BLaER1 treated with 17β-estradiol and CSF1 and Interleukin-3, amounts not matched to agents 10 nM and 100 nM (cell line): Measurements from ENCODE around the gene TMEM239.

ENCODE experiments used
- H3K27ac ChIP-seq, 11 experiments: shearing (Covaris generic); formaldehyde crosslinking; 2 replicates each; pipeline ENCODE4 v1.8.1; 2022
- H3K27me3 ChIP-seq, 11 experiments: shearing (Covaris generic); formaldehyde crosslinking; 2 replicates each; pipeline ENCODE4 v1.8.1; 2022
- H3K36me3 ChIP-seq, 11 experiments: shearing (Covaris generic); formaldehyde crosslinking; 2 replicates each; pipeline ENCODE4 v1.8.1; 2022
- H3K4me1 ChIP-seq, 10 experiments: shearing (Covaris generic); formaldehyde crosslinking; 2 replicates each; pipeline ENCODE4 v1.8.1; 2022
- H3K4me2 ChIP-seq, 11 experiments: shearing (Covaris generic); formaldehyde crosslinking; 2 replicates each; pipeline ENCODE4 v1.8.1; 2022
- H3K4me3 ChIP-seq, 10 experiments: shearing (Covaris generic); formaldehyde crosslinking; 2 replicates each; pipeline ENCODE4 v1.8.1; 2022
- H3K9ac ChIP-seq, 11 experiments: shearing (Covaris generic); formaldehyde crosslinking; 2 replicates each; pipeline ENCODE4 v1.8.1; 2022
- H3K9me3 ChIP-seq, 11 experiments: shearing (Covaris generic); formaldehyde crosslinking; replicated peaks in 1 of 11; 2 replicates each; pipeline ENCODE4 v1.8.1; 2022
- H4K20me1 ChIP-seq, 11 experiments: shearing (Covaris generic); formaldehyde crosslinking; 2 replicates each; pipeline ENCODE4 v1.8.1; 2022
- Cebpa-rat ChIP-seq, 11 experiments: shearing (Covaris generic); IDR thresholded peaks; 2 replicates each; pipeline ENCODE4 v1.8.1; 2022

The TMEM239 gene

DNA sequence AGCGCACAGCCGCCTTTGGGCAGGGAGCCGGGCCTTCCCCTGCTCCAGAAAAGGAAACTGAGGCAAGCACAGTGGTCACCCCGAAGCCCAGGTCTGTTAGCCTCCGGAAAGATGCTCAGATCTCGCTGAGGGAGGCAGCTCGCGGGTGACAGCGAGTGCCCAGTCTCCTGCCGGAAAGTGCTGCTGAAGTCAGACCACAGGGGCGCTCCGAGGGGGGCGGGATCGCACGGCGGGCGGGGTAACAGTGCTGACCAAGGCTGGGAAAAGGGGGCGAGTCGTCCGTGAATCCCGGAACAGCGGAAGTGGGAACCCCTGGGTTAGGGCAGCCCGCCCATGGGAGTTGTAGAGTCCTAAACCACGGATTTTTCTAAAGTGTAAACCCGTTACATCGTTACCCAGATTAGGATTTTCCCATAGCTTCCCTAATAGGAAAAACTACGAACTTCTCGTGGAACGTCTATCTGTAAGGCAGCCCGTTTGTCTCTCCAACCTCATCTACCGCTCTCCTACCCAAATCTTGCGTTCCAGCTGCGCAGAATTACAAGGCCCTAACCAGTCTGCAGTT is 24.9 kb downstream of the TMEM239 start:
- H3K4me2 ChIP-seq: peak overlapping the region; percentile 79 to 94 (median 91)
- peak overlapping the region; percentile 40 to 98 (median 93); a peak in 21 of 22 replicates for H3K27ac ChIP-seq
- H3K9ac ChIP-seq: peak overlapping the region; percentile 76 to 93 (median 88)
- H4K20me1 ChIP-seq: peaks cover 0 to 9% (median 0%) of the 10 kb centered on the region in 11 experiments; a peak in 4 of 22 replicates
- H3K4me3 ChIP-seq: peak overlapping the region; percentile 70 to 89 (median 80)
- H3K36me3 ChIP-seq: peaks cover 0 to 13% (median 0%) of the 10 kb centered on the region in 11 experiments; a peak in 2 of 22 replicates
- H3K4me1 ChIP-seq: peaks cover 39 to 48% (median 42%) of the 10 kb centered on the region in 10 experiments
- H3K27me3 ChIP-seq: no peaks in the 10 kb centered on the region
- no peak for TF ChIP-seq Cebpa-rat (IDR thresholded peaks at IDR 0.05)
- H3K9me3 ChIP-seq: no peaks in the 10 kb centered on the region

DNA sequence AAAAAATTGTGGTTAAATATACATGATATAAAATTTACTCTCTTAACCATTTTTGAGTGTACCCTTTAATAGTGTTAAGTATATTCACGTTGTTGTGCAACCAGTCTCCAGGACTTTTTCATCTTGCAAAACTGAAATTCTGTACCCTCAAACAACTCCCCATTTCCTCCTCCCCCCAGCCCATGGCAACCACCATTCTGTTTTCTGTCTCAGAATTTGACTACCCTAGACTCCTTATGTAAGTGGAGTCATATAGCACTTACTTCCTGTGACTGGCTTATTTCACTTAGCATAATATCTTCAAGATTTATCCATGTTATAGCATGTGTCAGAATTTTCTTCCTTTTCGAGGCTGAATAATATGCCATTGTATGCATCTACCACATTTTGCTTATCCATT is 29.4 kb downstream of the TMEM239 start:
- H3K9me3 ChIP-seq: no peaks in the 10 kb centered on the region
- H3K27me3 ChIP-seq: no peaks in the 10 kb centered on the region
- no peak overlapping the region for H3K4me2 ChIP-seq

DNA sequence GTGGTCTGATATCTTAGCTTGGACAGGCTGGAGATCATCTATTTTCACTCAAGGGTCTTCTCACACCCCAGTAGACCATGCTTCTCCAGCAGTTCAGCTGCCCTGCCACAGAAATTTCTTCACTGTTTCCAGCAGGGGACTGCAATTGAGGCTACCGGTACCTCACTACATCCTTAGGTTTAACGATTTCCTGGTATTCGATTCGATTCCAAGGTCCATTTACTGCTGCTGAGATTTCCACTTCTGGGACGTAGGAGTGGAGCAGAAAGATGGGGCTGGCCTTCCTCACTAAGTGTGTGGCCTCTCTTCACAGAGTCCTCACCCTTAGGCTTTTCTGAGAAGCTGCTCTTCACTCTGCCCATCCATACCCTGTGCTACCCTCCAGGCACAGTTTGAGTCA is 30.5 kb downstream of the TMEM239 start:
- no peak overlapping the region for H3K9ac ChIP-seq
- peaks cover 2 to 6% (median 3%) of the 10 kb centered on the region in 10 experiments for H3K4me1 ChIP-seq
- H3K4me3 ChIP-seq: no peak overlapping the region
- peaks cover 0 to 28% (median 5%) of the 10 kb centered on the region in 11 experiments; a peak in 6 of 22 replicates for H3K36me3 ChIP-seq
- H3K27ac ChIP-seq: no peak overlapping the region
- H3K4me2 ChIP-seq: no peak overlapping the region
- H3K9me3 ChIP-seq: no peaks in the 10 kb centered on the region
- H3K27me3 ChIP-seq: no peaks in the 10 kb centered on the region
- TF ChIP-seq Cebpa-rat (IDR thresholded peaks at IDR 0.05): no peak
- peaks cover 0 to 21% (median 0%) of the 10 kb centered on the region in 11 experiments; a peak in 4 of 22 replicates for H4K20me1 ChIP-seq

More for the DNA sequence above, 29.4 kb downstream of the TMEM239 start:
- Histone ChIP-seq H3K4me3 (no peak overlapping the region), H3K36me3 (peaks cover 0 to 28% (median 5%) of the 10 kb centered on the region in 11 experiments; a peak in 6 of 22 replicates), H3K27ac (no peak overlapping the region), H4K20me1 (peaks cover 0 to 21% (median 0%) of the 10 kb centered on the region in 11 experiments; a peak in 4 of 22 replicates), H3K9ac (no peak overlapping the region), H3K4me1 (peaks cover 8 to 12% (median 9%) of the 10 kb centered on the region in 10 experiments)
- TF ChIP-seq Cebpa-rat (IDR thresholded peaks at IDR 0.05): no peak

DNA sequence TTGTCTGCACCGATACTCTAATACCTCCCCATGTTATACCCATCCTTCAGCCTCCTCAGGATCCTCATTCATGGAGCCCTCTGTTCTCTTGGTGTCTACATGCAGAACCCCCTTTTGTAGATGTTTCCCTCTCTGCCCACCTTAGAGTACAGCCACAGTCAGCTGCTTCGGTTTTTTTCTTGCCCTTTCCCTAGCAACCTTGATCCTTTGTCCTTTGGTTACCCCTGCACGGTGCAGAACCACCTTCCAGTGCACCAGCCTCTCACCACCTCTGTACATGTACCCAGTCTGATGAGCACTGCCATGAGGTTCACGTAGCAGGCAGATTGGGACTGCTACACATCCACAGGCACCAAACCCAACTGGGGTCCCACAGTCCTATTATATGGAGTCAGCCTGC is 31.6 kb downstream of the TMEM239 start:
- H3K27me3 ChIP-seq: no peaks in the 10 kb centered on the region
- H3K9me3 ChIP-seq: no peaks in the 10 kb centered on the region
- H3K9ac ChIP-seq: no peak overlapping the region
- H3K36me3 ChIP-seq: peaks cover 0 to 28% (median 5%) of the 10 kb centered on the region in 11 experiments; a peak in 6 of 22 replicates
- H3K27ac ChIP-seq: no peak overlapping the region
- H4K20me1 ChIP-seq: peaks cover 0 to 31% (median 0%) of the 10 kb centered on the region in 11 experiments; a peak in 4 of 22 replicates
- no peak overlapping the region for H3K4me3 ChIP-seq
- TF ChIP-seq Cebpa-rat (IDR thresholded peaks at IDR 0.05): no peak
- H3K4me1 ChIP-seq: peaks cover 0 to 4% (median 0%) of the 10 kb centered on the region in 10 experiments; a peak in 2 of 20 replicates
- H3K4me2 ChIP-seq: no peak overlapping the region

DNA sequence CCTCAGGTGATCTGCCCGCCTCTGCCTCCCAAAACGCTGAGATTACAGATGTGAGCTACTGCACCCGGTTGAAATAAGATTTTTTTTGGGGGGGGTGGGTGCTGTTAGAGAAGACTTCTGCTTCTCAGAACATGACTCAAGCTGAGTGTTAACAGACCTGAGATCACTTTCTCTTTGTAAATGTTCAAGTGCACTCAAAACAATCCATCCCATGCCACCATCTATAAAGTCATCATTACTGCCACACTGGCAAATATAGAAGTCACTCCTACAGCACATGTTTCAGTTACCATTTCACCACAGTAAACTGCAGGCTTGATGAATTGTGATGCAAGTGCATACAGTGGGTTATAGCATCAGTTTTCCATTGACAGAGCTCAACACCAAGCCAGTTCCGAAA is 33.4 kb downstream of the TMEM239 start:
- H3K4me3 ChIP-seq: no peak overlapping the region
- H3K9ac ChIP-seq: no peak overlapping the region
- no peak overlapping the region for H3K27ac ChIP-seq
- no peaks in the 10 kb centered on the region for H3K9me3 ChIP-seq
- TF ChIP-seq Cebpa-rat (IDR thresholded peaks at IDR 0.05): no peak
- peaks cover 0 to 23% (median 0%) of the 10 kb centered on the region in 11 experiments; a peak in 3 of 22 replicates for H4K20me1 ChIP-seq
- peaks cover 0 to 4% (median 0%) of the 10 kb centered on the region in 10 experiments; a peak in 2 of 20 replicates for H3K4me1 ChIP-seq
- H3K4me2 ChIP-seq: no peak overlapping the region
- H3K27me3 ChIP-seq: no peaks in the 10 kb centered on the region
- H3K36me3 ChIP-seq: peaks cover 0 to 15% (median 5%) of the 10 kb centered on the region in 11 experiments; a peak in 5 of 22 replicates

DNA sequence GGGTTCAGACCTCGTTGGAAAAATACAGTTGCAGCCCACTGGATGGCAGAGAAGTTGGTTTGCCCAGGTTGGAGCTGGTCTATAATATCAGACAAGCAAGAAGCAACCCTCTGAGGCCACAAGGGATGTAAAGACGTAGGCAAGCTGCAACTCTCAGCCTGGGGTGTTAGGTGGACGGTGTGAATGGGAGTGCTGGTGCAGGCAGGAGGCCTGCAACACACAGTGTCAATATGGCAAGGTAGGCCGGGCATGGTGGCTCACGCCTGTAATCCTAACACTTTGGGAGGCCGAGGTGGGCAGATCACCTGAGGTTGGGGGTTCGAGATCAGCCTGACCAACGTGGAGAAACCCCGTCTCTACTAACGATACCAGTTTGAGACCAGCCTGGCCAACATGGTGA is 34.9 kb downstream of the TMEM239 start:
- H3K4me1 ChIP-seq: peaks cover 0 to 4% (median 0%) of the 10 kb centered on the region in 10 experiments; a peak in 2 of 20 replicates
- no peak overlapping the region for H3K27ac ChIP-seq
- peaks cover 0 to 15% (median 5%) of the 10 kb centered on the region in 11 experiments; a peak in 5 of 22 replicates for H3K36me3 ChIP-seq
- TF ChIP-seq Cebpa-rat (IDR thresholded peaks at IDR 0.05): no peak
- H3K4me3 ChIP-seq: no peak overlapping the region
- peaks cover 0 to 26% (median 0%) of the 10 kb centered on the region in 11 experiments; a peak in 4 of 22 replicates for H4K20me1 ChIP-seq
- no peak overlapping the region for H3K9ac ChIP-seq
- H3K9me3 ChIP-seq: no peaks in the 10 kb centered on the region
- H3K27me3 ChIP-seq: no peaks in the 10 kb centered on the region
- H3K4me2 ChIP-seq: no peak overlapping the region

DNA sequence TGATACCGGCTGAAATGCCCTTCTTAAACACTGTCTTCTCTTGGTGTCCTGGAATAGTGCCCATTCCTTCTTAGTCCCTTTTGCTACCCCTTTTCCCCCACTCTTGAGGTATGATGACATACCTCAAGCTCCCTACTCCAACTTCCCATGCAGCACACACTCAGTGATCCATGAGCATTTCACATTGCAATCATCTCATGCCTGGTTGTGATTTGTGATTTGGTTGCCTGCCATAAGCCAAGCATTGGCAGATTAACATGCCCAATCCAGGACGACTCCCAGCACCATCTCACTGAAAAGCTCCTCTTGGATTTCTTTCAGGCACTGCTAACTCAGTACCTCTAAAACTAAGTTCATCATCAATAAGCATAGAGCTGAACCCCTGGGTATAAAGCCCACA is 42.4 kb downstream of the TMEM239 start:
- no peak overlapping the region for H3K27ac ChIP-seq
- 0 out of 22 replicates have a peak overlapping the region, but pooled peaks of 2 of the 11 experiments have one; percentile 33 to 34 for H3K4me2 ChIP-seq
- no peak overlapping the region for H3K4me3 ChIP-seq
- H4K20me1 ChIP-seq: peaks cover 0 to 36% (median 4%) of the 10 kb centered on the region in 11 experiments; a peak in 7 of 22 replicates
- peaks cover 21 to 48% (median 31%) of the 10 kb centered on the region in 11 experiments for H3K36me3 ChIP-seq
- no peak for TF ChIP-seq Cebpa-rat (IDR thresholded peaks at IDR 0.05)
- no peaks in the 10 kb centered on the region for H3K27me3 ChIP-seq
- peaks cover 0 to 13% (median 0%) of the 10 kb centered on the region in 10 experiments; a peak in 7 of 20 replicates for H3K4me1 ChIP-seq
- H3K9ac ChIP-seq: no peak overlapping the region
- H3K9me3 ChIP-seq: no peaks in the 10 kb centered on the region

DNA sequence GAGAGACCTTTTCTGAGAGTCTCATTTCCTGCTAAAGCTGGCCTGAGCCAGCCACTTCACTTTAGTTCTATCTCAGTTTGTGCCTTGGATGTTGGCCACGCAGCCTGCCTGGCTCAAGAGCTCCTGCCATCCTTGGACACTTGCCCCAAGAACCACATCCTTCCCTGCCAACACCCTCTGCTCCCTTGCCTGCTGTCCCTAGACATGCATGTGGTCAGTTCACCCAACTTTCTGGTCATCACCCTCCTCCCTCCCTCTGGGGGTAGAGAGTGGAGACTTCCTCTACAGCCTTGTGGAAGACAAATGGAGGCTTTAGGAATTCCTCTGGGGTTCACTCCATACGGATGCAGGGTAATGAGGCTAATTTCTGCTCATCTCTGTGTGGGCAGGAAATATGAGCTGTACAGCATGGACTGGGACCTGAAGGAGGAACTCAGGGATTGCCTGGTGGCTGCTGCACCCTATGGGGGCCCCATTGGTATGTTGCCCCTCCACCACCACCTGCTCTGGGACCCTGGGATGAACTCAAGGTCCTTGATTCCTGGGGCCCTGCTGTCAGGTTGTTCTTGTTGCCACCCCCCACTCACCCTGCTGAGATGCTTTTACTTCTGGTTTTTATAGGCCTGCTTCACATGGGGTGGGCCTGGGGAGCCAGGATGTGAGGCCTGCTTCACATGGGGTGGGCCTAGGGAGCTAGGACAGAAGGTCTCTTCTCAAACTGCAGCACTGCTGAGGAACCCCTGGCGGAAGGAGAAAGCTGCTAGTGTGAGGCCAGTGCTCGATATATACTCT is 43.4 kb downstream of the TMEM239 start:
- H3K27me3 ChIP-seq: no peaks in the 10 kb centered on the region
- TF ChIP-seq Cebpa-rat (IDR thresholded peaks at IDR 0.05): no peak
- peak overlapping the region in 4 of 11 experiments; percentile 5 to 34 (median 25); a peak in 4 of 22 replicates for H3K4me2 ChIP-seq
- no peak overlapping the region for H3K27ac ChIP-seq
- H3K4me1 ChIP-seq: peaks cover 0 to 13% (median 0%) of the 10 kb centered on the region in 10 experiments; a peak in 7 of 20 replicates
- H4K20me1 ChIP-seq: peaks cover 0 to 36% (median 4%) of the 10 kb centered on the region in 11 experiments; a peak in 7 of 22 replicates
- peaks cover 24 to 57% (median 40%) of the 10 kb centered on the region in 11 experiments for H3K36me3 ChIP-seq
- no peak overlapping the region for H3K4me3 ChIP-seq
- H3K9me3 ChIP-seq: no peaks in the 10 kb centered on the region
- H3K9ac ChIP-seq: no peak overlapping the region

DNA sequence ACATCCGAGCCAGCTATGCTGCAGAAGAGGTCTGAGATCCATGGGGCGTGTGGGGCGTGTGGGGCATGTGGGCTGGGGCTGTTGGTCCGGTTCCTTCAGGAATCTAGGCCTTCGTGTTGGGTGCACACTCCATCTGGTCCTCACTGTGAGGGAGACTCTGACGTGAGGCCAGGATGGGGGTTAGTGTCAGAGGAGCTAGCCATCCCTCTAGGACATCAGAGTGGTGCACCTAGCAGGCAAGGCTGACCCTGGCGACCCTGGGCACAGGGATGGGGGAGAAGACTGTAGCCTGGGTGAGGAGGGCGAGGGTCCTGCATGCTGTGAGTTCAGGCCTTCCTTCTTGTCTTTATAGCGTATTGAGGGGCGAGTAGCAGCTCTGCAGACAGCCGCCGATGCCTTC is 48.5 kb downstream of the TMEM239 start:
- no peaks in the 10 kb centered on the region for H3K9me3 ChIP-seq
- H3K27me3 ChIP-seq: no peaks in the 10 kb centered on the region
- no peak overlapping the region for H3K9ac ChIP-seq
- no peak overlapping the region for H3K27ac ChIP-seq
- H3K4me1 ChIP-seq: peaks cover 29 to 45% (median 35%) of the 10 kb centered on the region in 10 experiments
- H3K36me3 ChIP-seq: peaks cover 36 to 71% (median 62%) of the 10 kb centered on the region in 11 experiments
- no peak overlapping the region for H3K4me3 ChIP-seq
- H4K20me1 ChIP-seq: peaks cover 0 to 9% (median 0%) of the 10 kb centered on the region in 11 experiments; a peak in 5 of 22 replicates
- peak overlapping the region in 2 of 11 experiments; percentile 72 to 85; a peak in 1 of 22 replicates for H3K4me2 ChIP-seq
- TF ChIP-seq Cebpa-rat (IDR thresholded peaks at IDR 0.05): no peak
